OCI-LY1 (cell line): ENCODE measurements around the gene LTBP2.

Experiments
- CTCF ChIP-seq: fragments of 200-600 bp; sonication (generic), shearing (Covaris generic); IDR thresholded peaks from 2 replicates; pipeline ENCODE4 v1.5.1; 2017; ENCODE audit warnings: mild to moderate bottlenecking, antibody characterized with exemption, low read length, moderate library complexity, mixed read lengths
- EZH2 ChIP-seq: fragments of 200-600 bp; sonication (generic), shearing (Covaris generic); IDR thresholded peaks from 2 replicates; pipeline ENCODE4 v1.8.0; 2017; ENCODE audit warnings: borderline replicate concordance, mixed run types, mild to moderate bottlenecking, antibody characterized with exemption, low read length, moderate library complexity, mixed read lengths

DNA sequence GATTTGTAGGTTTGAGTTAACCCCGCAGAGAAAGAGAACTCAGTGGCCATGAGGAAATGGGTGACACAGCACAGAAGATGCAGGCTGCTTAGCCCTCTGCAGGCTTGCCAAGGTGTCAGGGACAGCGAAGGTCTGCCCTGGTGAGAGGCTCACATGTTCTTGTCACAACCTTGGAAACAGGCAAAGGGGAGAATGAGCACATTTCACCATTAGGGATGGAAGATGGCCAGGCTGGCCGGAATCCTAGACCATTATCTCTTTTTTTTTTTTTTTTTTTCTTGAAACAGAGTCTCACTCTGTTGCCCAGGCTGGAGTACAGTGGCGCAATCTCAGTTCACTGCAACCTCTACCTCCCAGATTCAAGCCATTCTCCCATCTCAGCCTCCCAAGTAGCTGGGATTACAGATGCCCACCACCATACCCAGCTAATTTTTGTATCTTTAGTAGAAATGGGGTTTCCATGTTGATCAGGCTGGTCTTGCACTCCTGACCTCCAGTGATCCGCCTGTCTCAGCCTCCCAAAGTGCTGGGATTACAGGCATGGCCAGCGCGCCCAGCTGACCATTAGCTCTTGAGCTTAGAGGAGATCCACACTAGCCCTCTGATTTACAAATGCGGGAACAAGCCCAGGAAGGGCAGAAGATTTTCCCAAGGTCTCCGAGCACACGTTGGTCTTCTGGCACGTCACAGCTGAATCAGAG is 34.6 kb downstream of the LTBP2 start:
- no peak for TF ChIP-seq CTCF
- TF ChIP-seq EZH2: no peak
